DOHH2 (cell line): Measurements from ENCODE around the gene CDH18.

Experiments used
- H3F3A ChIP-seq: fragments of 200-600 bp; sonication (generic), shearing (Covaris generic); 2 replicates; pipeline ENCODE4 v1.6.0; 2016; ENCODE audit warnings: antibody characterized with exemption, mild to moderate bottlenecking; ENCODE audit not compliant: control insufficient read depth, insufficient read depth
- H3K27ac ChIP-seq: fragments of 200-600 bp; sonication (generic); 2 replicates; pipeline ENCODE4 v1.5.1; 2014; ENCODE audit warnings: low read depth, mild to moderate bottlenecking, low read length, moderate library complexity
- H3K27me3 ChIP-seq: fragments of 200-600 bp; sonication (generic); 2 replicates; pipeline ENCODE4 v1.6.1; 2014; ENCODE audit warnings: mild to moderate bottlenecking, low read length, mixed read lengths; ENCODE audit not compliant: control insufficient read depth
- H3K36me3 ChIP-seq: fragments of 200-600 bp; sonication (generic); 2 replicates; pipeline ENCODE4 v1.6.1; 2014; ENCODE audit warnings: mild to moderate bottlenecking, low read length, moderate library complexity, mixed read lengths; ENCODE audit not compliant: control insufficient read depth
- H3K4me1 ChIP-seq: fragments of 200-600 bp; sonication (generic); 2 replicates; pipeline ENCODE4 v1.6.1; 2014; ENCODE audit warnings: mild to moderate bottlenecking, low read length, mixed read lengths; ENCODE audit not compliant: control insufficient read depth
- H3K4me2 ChIP-seq: fragments of 200-600 bp; sonication (generic); 2 replicates; pipeline ENCODE4 v1.6.0; 2014; ENCODE audit warnings: mild to moderate bottlenecking, low read length, moderate library complexity
- H3K4me3 ChIP-seq: fragments of 200-600 bp; sonication (generic); 2 replicates; pipeline ENCODE4 v1.5.1; 2014; ENCODE audit warnings: mild to moderate bottlenecking, low read length, mixed read lengths
- H3K79me2 ChIP-seq: fragments of 200-600 bp; sonication (generic); 2 replicates; pipeline ENCODE4 v1.6.1; 2014; ENCODE audit warnings: mild to moderate bottlenecking, low read length, mixed read lengths; ENCODE audit not compliant: control insufficient read depth
- H3K9me2 ChIP-seq: fragments of 200-600 bp; sonication (generic); replicated peaks from 2 replicates; pipeline ENCODE4 v1.6.1; 2014; ENCODE audit warnings: mild to moderate bottlenecking, low read length, mixed read lengths; ENCODE audit not compliant: control insufficient read depth
- H3K9me3 ChIP-seq: fragments of 200-600 bp; sonication (generic); 2 replicates; pipeline ENCODE4 v1.6.1; 2014; ENCODE audit warnings: antibody characterized with exemption, low read length, mixed read lengths; ENCODE audit not compliant: control insufficient read depth, insufficient read depth
- H4K20me1 ChIP-seq: fragments of 200-600 bp; sonication (generic); 2 replicates; pipeline ENCODE4 v1.6.0; 2014; ENCODE audit warnings: low read depth, mild to moderate bottlenecking, antibody characterized with exemption, low read length, moderate library complexity; ENCODE audit not compliant: control insufficient read depth, insufficient read depth
- CTCF ChIP-seq: fragments of 200-600 bp; sonication (generic); IDR thresholded peaks from one replicate; pipeline ENCODE4 v1.5.1; 2014; ENCODE audit warnings: antibody characterized with exemption, mild to moderate bottlenecking, low read depth, low read length; ENCODE audit not compliant: poor library complexity, severe bottlenecking
- EZH2phosphoT487 ChIP-seq: fragments of 200-600 bp; sonication (generic); IDR thresholded peaks from 2 replicates; pipeline ENCODE4 v1.6.1; 2017; ENCODE audit warnings: borderline replicate concordance, mild to moderate bottlenecking, antibody characterized with exemption, low read length, moderate library complexity, mixed read lengths

The CDH18 gene

GRCh38 chr5:19488786-19489185 is 499.2 kb downstream of the CDH18 start:
- Histone ChIP-seq H3K9me2 (no peaks in the 10 kb centered on the region), H3K9me3 (peaks cover 4% of the 10 kb centered on the region; the same call in 1 of the 2 replicates), H3K36me3 (no peaks in the 10 kb centered on the region), H3F3A (no peaks in the 10 kb centered on the region), H3K27me3 (no peaks in the 10 kb centered on the region), H3K4me1 (no peaks in the 10 kb centered on the region), H3K27ac (no peak overlapping the region), H3K4me3 (no peak overlapping the region), H3K4me2 (no peak overlapping the region), H4K20me1 (no peaks in the 10 kb centered on the region), H3K79me2 (no peaks in the 10 kb centered on the region)
- TF ChIP-seq CTCF (no peak), EZH2phosphoT487 (no peak)

- Histone ChIP-seq H3K79me2 (no peaks in the 10 kb centered on the region), H3K27me3 (no peaks in the 10 kb centered on the region), H3K9me3 (peaks cover 4% of the 10 kb centered on the region; the same call in 1 of the 2 replicates), H3K4me3 (no peak overlapping the region), H3K27ac (no peak overlapping the region), H3K4me2 (no peak overlapping the region), H3K36me3 (no peaks in the 10 kb centered on the region), H3F3A (no peaks in the 10 kb centered on the region), H4K20me1 (no peaks in the 10 kb centered on the region), H3K9me2 (no peaks in the 10 kb centered on the region), H3K4me1 (no peaks in the 10 kb centered on the region)
- TF ChIP-seq EZH2phosphoT487 (no peak), CTCF (no peak)
Observed at GRCh38 chr5:19487480-19487879, 500.5 kb downstream of the CDH18 start.

- Histone ChIP-seq H3K27ac (no peak overlapping the region), H3K9me3 (peaks cover 4% of the 10 kb centered on the region; the same call in 1 of the 2 replicates), H3K4me3 (no peak overlapping the region), H3K4me2 (no peak overlapping the region), H3K27me3 (no peaks in the 10 kb centered on the region), H3K4me1 (no peaks in the 10 kb centered on the region), H3K9me2 (no peaks in the 10 kb centered on the region), H3K79me2 (no peaks in the 10 kb centered on the region), H3F3A (no peaks in the 10 kb centered on the region), H4K20me1 (no peaks in the 10 kb centered on the region), H3K36me3 (no peaks in the 10 kb centered on the region)
- TF ChIP-seq EZH2phosphoT487 (no peak), CTCF (no peak)
Observed at GRCh38 chr5:19479562-19479961, 508.4 kb downstream of the CDH18 start.

GRCh38 chr5:19462019-19462418 is 526.0 kb downstream of the CDH18 start:
- no peaks in the 10 kb centered on the region for H3K4me1 ChIP-seq
- TF ChIP-seq CTCF = no peak
- no peak for TF ChIP-seq EZH2phosphoT487
- no peak overlapping the region for H3K27ac ChIP-seq

More at GRCh38 chr5:19462019-19462418, 526.0 kb downstream of the CDH18 start:
- Histone ChIP-seq H3K4me3 (no peak overlapping the region), H3K9me3 (no peaks in the 10 kb centered on the region), H3K36me3 (no peaks in the 10 kb centered on the region), H4K20me1 (no peaks in the 10 kb centered on the region), H3K9me2 (no peaks in the 10 kb centered on the region; the same call in 1 of the 2 replicates), H3F3A (no peaks in the 10 kb centered on the region), H3K27me3 (no peaks in the 10 kb centered on the region), H3K4me2 (no peak overlapping the region), H3K79me2 (no peaks in the 10 kb centered on the region)
